ENCODE results near the gene ZNF823.
A peak's percentile ranks its signal among the peaks of the same experiment; 100 is the strongest.

- TF ChIP-seq CTCF (IDR thresholded peaks at IDR 0.05) (peak in 2 of 6 experiments; percentile 26 to 29), POLR2AphosphoS5 (IDR thresholded peaks at IDR 0.05) (peak; percentile 77 to 89)
Observed at GRCh38 chr19:11766597-11767591, 28.1 kb upstream of the ZNF823 start, which contains the start of gene ZNF441.

Data from upper lobe of left lung (tissue), 4 donors.